ENCODE data around the gene CENPA. TPM values are rescaled to one million over a fixed set of nuclear protein-coding genes. Genes with fewer than 3 reads are reported as not detected.

CENPA gene
- total RNA-seq, 1 experiment from 2014 or later, result 45.8 TPM

GRCh38 chr2:26767894-26768487, 17.9 kb upstream of the CENPA start:
- Histone ChIP-seq H3K4me1 (ENCODE audit: control insufficient read depth in 1 of 2, insufficient read depth in 2 of 2, low read length in 2 of 2) (peaks cover 82 to 93% of the 10 kb centered on the region in 2 experiments), H3K27me3 (ENCODE audit: insufficient read depth, low read length) (no peaks in the 10 kb centered on the region), H3K27ac (ENCODE audit: low read depth, low read length) (peak overlapping the region; percentile 79), H3K9ac (ENCODE audit: low read length) (peak overlapping the region; percentile 76), H3K4me3 (replicated peaks in 1 of 2; ENCODE audit: low read depth in 1 of 2, low read length in 2 of 2) (no peak overlapping the region), H4K20me1 (ENCODE audit: insufficient read depth) (no peaks in the 10 kb centered on the region; the same call in 1 of the 2 replicates), H3K4me2 (ENCODE audit: low read length) (peak overlapping the region; percentile 99), H3K9me3 (ENCODE audit: control insufficient read depth in 1 of 2, insufficient read depth in 1 of 2, low read depth in 1 of 2, low read length in 2 of 2) (no peaks in the 10 kb centered on the region), H2AFZ (ENCODE audit: low read depth, low read length, poor library complexity, severe bottlenecking) (no peak overlapping the region), H3K36me3 (ENCODE audit: control insufficient read depth in 1 of 2, insufficient read depth in 2 of 2, low read length in 2 of 2) (peaks cover 0 to 4% of the 10 kb centered on the region in 2 experiments; a peak in 1 of 4 replicates), H3K79me2 (ENCODE audit: insufficient read depth, low read length) (peaks cover 82% of the 10 kb centered on the region), H3K9me2 (ENCODE audit: insufficient read depth) (no peaks in the 10 kb centered on the region)
- ATAC-seq (no peak), DNase-seq (ENCODE audit: low read depth, low spot score) (no peak)
- no TSS peak for BruUV-seq (replicated peaks)
- intact Hi-C loops (cut with micrococcal nuclease), result no loop called here
- no peak for TF ChIP-seq JUND (IDR thresholded peaks at IDR 0.05)
- TF ChIP-seq CEBPB (IDR thresholded peaks at IDR 0.05; ENCODE audit: low read depth), result no peak
- no peak for TF ChIP-seq ZFX (IDR thresholded peaks at IDR 0.05)
- no peak for TF ChIP-seq ZNF274 (IDR thresholded peaks at IDR 0.05; ENCODE audit: low read depth, low read length)
- ChIA-PET CTCF (interaction anchor here (0.9 to 1.4 kb wide), 2 partner anchors 13 to 78 kb away, joined by 3 to 5 read pairs; no protein-coding TSS in a partner anchor), POLR2A (interaction anchor here (1.0 to 2.0 kb wide), 5 partner anchors 8 to 18 kb away, joined by 3 to 8 read pairs (median 4); partner anchors contain the start of gene CENPA), RAD21 (ENCODE audit: low non-redundant PET in 1 of 2, low total read pairs in 2 of 2, uncharacterized antibody in 2 of 2, unreplicated experiment in 2 of 2) (no interaction called here)

GRCh38 chr2:26768759-26769088, 17.1 kb upstream of the CENPA start:
- BruUV-seq (replicated peaks), result no TSS peak
- no peaks in the 10 kb centered on the region for H3K27me3 ChIP-seq (ENCODE audit: insufficient read depth, low read length)

More at GRCh38 chr2:26768759-26769088, 17.1 kb upstream of the CENPA start:
- Histone ChIP-seq H2AFZ (ENCODE audit: low read depth, low read length, poor library complexity, severe bottlenecking) (no peak overlapping the region), H3K27ac (ENCODE audit: low read depth, low read length) (peak overlapping the region; percentile 79), H3K9ac (ENCODE audit: low read length) (peak overlapping the region; percentile 76), H3K9me3 (ENCODE audit: control insufficient read depth in 1 of 2, insufficient read depth in 1 of 2, low read depth in 1 of 2, low read length in 2 of 2) (no peaks in the 10 kb centered on the region), H3K4me1 (ENCODE audit: control insufficient read depth in 1 of 2, insufficient read depth in 2 of 2, low read length in 2 of 2) (peaks cover 77 to 86% of the 10 kb centered on the region in 2 experiments), H3K9me2 (ENCODE audit: insufficient read depth) (no peaks in the 10 kb centered on the region), H3K36me3 (ENCODE audit: control insufficient read depth in 1 of 2, insufficient read depth in 2 of 2, low read length in 2 of 2) (peaks cover 0 to 4% of the 10 kb centered on the region in 2 experiments; a peak in 1 of 4 replicates), H3K79me2 (ENCODE audit: insufficient read depth, low read length) (peaks cover 87% of the 10 kb centered on the region), H3K4me2 (ENCODE audit: low read length) (peak overlapping the region; percentile 99), H4K20me1 (ENCODE audit: insufficient read depth) (no peaks in the 10 kb centered on the region; the same call in 1 of the 2 replicates), H3K4me3 (replicated peaks in 1 of 2; ENCODE audit: low read depth in 1 of 2, low read length in 2 of 2) (peak overlapping the region; percentile 34 to 44; a peak in 3 of 4 replicates)
- TF ChIP-seq CBX3 (IDR thresholded peaks at IDR 0.05; ENCODE audit: low read depth) (no peak), REST (IDR thresholded peaks at IDR 0.05; ENCODE audit: low read depth) (no peak), POLR2AphosphoS5 (IDR thresholded peaks at IDR 0.05; ENCODE audit: low read depth, low read length) (no peak), MAX (IDR thresholded peaks at IDR 0.05) (no peak), ZBTB33 (IDR thresholded peaks at IDR 0.05; ENCODE audit: extremely low read depth, insufficient replicate concordance, low read length) (no peak)
- no peak for DNase-seq (ENCODE audit: low read depth, low spot score)
- ChIA-PET POLR2A (interaction anchor here (0.5 to 2.0 kb wide), 6 partner anchors 8 to 29 kb away, joined by 3 to 8 read pairs (median 4); partner anchors contain the start of gene CENPA), RAD21 (ENCODE audit: low non-redundant PET in 1 of 2, low total read pairs in 2 of 2, uncharacterized antibody in 2 of 2, unreplicated experiment in 2 of 2) (no interaction called here), CTCF (interaction anchor here (0.9 to 1.4 kb wide), 4 partner anchors 10 to 153 kb away, joined by 3 to 5 read pairs (median 4); no protein-coding TSS in a partner anchor)
- peak; percentile 54 for ATAC-seq
- intact Hi-C loops (cut with micrococcal nuclease), result no loop called here

Data from HCT116 (cell line).